Germinal center (tissue), 1 donor: ENCODE results near the gene RREB1.
"Not testable (repeated sequence)": the region's sequence is repeated elsewhere in the genome, so short reads cannot be mapped to it uniquely, and the experiment has no call there.

ENCODE experiments used
- DNase-seq: peaks from one replicate; pipeline ENCODE4 v3.0.0; 2012; ENCODE audit warnings: mixed read lengths, low spot score

Gene RREB1

DNA sequence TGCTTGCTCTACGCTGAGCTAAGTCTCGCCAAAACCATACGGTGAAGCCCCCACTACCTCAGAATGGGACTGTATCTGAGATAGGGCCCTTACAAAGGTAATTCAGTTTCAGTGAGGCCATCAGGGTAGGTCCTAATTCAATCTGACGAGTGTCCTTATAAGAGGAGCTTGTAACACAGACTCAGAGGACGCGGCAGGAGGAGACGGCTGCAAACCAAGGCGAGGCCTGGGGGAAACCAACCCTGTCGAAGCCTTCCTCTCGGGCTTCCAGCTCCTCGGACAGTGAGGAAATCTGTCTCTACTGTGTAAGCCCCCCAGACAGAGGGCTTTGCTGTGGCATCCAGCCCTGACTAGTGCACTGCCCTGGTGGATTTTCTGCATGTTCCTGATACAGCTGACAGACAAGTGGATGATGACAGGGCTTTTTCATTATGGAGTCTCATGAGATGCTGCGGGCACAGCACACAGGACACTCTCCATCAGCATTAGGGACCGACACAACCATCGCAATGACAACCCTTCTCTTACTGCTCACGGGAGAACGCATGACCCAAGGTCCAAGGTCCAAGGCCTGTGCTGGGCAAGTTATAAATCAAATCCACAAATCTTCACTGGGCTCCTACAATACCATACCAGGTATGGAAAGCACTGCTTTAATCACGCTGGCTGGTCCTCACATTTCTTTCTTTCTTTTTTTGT is 157.1 kb downstream of the RREB1 start:
- DNase-seq = no peak

DNA sequence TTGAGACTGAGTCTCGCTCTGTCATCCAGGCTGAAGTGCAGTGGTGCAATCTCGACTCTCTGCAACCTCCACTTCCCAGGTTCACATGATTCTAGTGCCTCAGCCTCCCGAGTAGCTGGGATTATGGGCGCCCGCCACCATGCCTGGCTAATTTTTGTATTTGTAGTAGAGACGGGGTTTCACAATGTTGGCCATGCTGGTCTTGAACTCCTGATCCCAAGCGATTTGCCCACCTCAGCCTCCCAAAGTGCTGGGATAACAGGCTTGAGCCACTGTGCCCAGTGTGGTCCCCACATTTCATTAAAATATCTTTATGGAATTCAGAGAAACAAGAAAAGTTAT is 157.6 kb downstream of the RREB1 start:
- DNase-seq = not testable (repeated sequence)

DNA sequence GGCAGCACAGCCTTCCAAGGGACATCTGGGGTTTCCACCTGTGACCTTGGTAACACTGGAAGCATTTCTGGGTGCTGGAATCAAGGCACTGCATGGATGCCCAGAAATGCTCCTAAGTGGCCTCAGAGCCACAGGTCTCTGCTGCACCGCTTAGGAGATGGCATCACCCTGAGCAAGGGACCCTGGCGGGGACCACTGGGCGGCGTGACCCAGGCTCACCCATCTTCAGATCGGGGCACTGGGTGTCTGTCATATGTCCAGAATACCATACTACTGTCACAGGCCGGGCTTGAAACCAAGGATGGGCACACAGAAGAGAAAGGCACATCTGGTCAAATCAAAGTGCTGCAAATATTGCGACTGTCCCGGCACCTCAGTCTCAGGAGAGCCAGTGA is 159.3 kb downstream of the RREB1 start:
- no peak for DNase-seq

DNA sequence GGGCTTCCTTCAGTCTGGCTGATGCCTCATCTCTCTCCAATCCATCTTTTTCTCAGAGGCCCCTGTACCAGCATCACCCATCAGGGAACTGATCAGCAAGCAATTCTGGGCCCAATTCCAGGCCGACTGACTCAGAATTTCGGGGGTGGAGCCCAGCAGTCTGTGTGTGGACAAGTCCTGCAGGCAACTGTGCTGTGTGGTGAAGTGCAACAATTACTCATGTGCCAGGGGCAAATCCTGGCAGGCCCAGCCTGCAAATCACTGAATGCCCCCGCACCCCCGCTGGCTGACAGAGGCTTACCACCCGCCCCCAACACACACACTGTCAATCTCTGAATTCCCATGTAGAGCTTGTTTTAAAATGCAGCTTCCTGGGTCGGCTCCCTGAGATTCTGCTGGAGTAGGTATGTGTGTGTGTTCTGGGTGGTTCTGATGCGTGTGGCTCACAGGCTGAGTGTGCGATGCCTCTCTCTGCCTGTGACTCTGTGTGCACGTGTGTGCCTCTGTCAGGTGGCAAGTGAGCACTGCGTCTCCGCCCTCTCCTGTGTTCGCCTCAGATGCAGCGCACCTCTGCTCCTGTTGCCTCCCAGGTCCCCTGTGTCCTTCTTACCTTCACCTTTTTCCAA is 159.8 kb downstream of the RREB1 start:
- DNase-seq = no peak

DNA sequence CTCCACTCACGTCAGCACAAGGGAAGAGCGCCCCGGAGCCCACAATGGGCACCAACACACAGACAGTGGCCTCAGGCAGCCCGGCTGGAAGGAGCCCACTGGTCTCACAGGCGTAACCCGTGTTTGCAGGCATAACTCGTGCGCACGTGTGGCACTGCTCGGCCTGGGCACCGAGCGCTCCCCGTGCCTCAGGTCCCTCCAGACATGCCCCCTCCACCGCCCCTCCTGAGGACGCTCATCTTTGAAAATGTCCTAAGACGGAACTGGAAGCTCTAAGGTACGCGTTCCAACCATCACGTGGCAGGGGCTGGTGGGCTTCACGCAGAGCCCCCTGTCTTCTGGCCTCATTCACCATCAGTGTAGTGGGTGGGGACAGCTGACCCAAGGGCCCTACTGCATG is 160.6 kb downstream of the RREB1 start:
- no peak for DNase-seq

DNA sequence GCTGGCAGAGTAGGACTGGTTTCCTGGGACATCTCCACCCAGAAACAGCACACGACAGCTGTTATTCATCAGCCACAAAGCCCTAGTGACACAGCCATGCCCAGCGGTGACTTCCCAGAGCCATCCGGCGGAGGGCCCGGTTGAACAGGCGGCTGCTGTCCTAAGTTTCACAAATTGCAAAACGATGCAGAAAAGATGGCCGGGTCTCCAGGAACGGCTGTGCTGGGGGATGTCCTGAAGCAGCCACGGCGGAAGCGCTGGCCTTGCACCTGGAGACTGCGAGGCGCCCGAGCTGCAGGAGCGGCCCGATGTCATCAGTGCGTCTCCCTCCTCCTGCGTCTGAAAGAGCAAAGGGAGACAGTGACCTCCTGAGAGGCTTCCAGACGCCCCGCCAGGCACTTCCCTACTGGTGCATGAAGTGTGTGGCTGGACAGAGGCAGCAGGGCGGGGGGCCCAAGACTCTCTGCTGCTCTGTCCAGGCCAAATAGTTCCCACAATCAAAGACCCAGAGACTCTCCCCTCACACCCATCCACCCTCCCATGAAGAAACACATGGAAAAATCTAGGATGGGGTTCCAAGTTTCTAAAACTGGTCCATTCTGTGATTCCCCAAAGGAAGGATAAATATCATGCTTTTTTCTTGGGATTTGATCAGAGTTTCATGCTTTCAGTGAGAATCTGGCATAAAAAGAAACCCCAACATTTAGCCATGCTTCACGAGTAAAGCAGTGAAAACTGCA is 161.2 kb downstream of the RREB1 start:
- no peak for DNase-seq

DNA sequence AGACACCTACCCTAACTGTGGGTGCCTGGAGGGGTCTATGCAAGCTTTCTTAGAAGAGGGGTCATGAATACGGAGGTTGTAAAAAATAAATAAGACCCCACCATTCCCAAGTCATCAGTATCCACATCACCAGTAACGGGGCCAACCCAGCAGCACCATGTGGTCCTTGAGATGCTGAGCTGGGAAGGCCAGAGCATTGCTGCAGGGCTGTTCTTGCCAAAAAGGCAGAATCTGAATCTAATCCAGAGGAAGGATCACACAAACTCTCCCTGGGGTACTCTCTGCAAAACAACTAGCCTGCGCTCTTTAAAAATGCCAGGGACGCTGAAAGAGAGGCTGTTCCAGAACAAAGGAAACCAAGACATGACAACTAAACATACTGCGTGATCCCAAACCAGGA is 162.1 kb downstream of the RREB1 start:
- no peak for DNase-seq

DNA sequence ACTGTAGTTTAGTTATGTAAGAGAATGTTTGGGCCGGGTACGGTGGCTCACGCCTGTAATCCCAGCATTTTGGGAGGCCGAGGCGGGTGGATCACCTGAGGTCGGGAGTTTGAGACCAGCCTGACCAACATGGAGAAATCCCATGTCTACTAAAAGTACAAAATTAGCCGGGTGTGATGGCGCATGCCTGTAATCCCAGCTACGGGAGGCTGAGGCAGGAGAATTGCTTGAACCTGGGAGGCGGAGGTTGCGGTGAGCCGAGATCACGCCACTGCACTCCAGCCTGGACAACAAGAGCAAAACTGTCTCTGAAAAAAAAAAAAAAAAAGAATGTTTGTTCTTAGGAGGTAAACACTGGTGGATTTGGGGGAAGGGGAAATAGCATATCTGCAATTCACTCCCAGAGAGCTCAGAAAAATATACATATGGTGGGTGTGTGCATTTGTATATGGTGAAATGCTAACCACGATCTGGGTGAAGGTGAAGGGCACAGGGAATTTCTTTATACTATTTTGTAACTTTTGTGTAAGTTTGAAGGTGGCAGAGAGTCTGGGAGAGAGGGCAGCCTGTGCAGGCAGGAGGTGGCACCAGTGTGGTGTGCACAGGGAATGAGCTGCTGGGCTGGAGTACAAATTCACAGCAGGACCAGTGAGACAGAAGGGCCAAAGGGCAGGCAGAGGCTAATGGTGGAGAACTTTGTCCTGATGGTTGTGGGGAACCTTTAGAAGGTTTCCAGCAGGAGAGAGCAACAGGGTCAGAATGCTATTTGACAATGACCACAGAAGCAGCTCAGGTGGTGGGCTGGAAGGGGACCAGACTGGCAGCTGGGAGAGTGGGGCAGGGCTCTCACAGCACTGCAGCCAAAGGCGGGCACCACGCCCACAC is 162.8 kb downstream of the RREB1 start:
- DNase-seq = no peak

DNA sequence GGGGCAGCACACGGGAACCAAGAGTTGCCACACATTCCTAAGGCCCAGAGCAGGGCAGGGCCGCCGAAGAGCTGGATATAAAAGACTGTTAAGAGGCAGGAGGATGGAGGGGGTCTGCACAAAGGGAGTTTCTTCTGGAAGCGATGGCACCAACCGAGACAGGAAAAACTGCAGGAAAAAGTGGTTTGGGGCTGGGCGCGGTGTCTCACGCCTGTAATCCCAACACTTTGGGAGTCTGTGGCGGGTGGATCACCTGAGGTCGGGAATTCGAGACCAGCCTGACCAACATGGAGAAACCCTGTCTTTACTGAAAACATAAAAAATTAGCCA is 163.4 kb downstream of the RREB1 start:
- DNase-seq = no peak

DNA sequence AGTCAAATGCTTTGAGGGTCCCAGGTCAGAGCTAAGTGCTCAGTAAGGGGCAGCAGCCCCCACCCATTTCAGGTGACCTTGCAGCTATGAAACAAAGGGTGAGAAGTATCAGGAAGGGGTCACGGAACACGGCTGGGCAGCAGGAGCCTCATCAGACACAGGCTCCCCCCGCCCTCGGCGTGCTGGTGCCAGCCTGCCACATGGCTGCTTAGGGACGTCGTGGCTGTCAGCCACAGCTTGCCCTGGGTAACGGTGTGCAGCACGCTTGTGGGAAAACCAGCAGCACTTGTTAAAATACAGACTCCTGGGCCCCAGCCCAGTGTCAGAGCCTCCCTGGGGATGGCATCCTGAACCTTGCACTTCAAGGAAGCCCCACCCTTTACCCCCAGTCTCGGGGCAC is 165.9 kb downstream of the RREB1 start:
- no peak for DNase-seq

DNA sequence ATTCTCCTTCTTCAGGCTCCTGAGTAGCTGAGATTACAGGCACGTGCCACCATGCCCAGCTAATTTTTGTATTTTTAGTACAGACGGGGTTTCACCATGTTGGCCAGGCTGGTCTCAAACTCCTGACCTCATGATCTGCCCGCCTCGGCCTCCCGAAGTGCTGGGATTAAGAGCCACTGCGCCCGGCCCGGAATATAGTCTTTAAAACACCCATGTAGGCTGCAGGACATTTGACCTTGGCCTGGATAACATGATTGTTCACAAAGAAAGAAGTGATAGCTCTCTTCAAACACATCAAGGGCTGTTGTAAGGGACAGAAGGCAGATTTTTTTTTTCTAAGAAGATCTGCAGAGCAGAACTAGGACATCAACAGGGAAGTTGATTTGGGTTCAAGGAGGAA is 166.8 kb downstream of the RREB1 start:
- not testable (repeated sequence) for DNase-seq

DNA sequence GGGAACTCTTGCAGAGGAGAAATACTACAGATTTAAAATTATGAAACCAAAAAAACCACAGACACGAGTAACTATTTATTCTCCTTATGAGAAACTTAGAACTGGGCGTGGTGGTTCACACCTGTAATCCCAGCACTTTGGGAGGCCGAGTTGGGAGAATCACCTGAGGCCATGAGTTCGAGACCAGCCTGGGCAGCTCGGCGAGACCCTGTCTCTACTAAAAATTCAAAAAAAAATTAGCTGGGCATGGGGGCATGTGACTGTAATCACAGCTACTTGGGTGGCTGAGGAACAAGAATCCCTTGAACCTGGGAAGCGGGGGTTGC is 168.4 kb downstream of the RREB1 start:
- DNase-seq = no peak

DNA sequence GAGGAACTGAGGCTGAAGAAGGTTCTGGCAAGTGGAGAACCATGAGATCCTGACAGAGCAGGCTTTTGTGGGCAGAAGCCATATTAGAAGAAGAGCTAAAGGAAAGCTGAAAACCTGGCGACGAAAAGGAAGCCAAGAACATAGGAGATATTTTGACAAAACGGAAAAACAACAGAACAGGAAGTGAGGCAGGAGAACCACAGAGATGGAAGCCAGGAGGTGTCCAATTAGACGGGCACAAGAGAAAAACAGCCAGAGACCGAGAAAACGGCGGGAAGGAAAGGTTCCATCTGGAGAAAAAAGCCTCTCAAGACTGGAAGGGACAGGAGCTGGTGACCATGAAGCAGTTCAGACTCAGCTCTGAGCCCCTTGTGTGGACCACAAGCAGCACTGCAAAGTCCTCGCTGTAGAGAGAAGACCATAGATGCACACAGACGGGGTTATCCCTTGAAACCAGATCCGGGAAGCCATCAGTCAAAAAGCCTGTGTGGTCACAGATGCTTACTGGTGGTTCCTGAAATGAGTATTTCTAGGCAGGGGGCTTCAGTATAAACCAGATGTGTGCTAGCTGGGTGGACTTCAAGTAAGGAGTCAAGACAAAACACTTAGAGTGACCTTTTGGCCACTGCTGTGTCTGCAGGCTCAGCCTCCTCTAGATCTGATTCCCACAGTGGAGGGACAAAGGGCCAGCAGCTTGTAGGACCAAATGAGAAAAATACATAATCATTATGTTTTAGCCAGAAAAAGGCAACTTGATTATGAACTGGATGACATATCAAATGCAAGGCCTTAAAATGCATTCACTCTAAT is 174.5 kb downstream of the RREB1 start:
- DNase-seq = no peak

DNA sequence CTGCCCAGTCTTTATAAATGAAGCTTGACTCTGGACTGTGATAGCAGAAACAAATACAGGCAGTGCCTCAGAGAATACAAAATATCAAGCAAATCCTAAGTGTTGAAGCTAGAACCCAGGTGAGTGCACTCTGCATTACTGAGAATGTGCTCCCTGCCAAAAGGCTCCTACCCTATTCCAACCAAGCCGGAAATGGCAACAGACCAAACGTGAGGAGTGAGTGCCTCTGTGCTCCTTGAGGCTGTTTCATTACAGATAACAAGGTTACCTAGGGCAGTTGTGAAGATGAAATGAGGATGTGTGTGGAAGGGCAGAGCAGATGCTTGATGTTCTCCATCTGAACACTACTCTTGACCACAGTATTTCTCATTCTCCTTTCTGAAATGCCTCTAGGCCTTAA is 175.9 kb downstream of the RREB1 start:
- no peak for DNase-seq

DNA sequence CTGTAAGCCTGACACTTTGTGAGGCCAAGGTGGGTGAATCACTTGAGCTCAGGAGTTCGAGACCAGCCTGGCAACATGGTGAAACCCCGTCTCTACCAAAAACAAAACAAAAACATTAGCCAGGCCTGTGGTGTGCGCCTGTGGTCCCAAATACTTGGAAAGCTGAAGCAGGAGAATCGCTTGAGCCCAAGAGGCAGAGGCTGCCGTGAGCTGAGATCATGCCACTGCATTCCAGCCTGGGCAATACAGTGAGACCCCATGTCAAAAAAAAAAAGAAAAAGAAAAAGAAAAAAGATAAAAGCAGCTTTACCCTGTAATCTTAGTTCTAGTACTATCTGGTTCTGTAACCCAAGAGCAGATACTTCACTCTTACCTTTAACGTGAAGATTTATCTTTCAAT is 177.7 kb downstream of the RREB1 start:
- no peak for DNase-seq

DNA sequence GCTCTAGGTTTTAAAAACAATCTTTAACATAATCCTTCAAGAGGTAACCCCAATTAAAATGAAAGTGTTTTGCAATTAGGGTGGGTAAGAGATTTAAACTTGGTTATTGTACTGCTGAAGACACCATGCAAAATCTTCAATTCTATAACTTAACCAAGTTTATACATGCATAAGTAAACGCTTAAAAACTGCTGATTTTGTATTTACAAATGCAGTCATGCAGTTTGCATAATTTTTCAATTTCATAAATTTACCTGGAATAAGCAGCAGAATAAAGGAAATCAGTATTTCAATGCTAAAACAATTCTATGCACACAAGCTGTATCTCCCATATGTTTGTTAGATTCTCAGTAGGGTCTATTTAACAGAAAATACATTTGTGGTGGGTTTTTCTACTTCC is 182.3 kb downstream of the RREB1 start:
- DNase-seq = no peak

DNA sequence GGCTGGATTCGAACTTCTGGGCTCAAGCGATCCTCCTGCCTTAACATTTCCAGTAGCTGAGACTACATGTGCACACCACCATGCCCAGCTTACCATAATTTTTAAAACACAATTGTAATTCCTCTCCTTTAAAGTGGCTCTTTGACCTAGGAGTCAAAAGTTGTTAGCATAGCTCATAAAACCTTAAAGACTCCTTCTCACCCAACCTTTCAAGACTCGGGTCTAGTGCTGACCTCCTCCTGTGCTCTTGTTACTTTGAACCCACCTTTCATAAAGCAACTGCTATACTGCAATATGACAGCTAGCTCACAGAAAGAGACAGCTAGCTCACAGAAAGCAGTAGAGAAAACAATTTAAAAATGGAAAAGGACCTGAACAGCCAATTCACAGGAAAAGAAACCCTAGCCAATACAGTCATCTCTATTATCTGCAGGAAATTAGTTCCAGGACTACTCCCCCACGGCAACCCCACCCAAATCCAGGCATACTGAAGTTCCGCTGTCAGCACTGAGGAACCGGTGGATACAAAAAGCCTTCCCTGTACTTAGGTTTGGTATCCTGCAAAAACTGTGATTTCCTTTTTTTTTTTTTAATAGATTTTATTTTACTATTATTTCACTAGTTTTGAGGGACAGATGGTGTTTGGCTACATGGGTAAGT is 185.0 kb downstream of the RREB1 start:
- no peak for DNase-seq

DNA sequence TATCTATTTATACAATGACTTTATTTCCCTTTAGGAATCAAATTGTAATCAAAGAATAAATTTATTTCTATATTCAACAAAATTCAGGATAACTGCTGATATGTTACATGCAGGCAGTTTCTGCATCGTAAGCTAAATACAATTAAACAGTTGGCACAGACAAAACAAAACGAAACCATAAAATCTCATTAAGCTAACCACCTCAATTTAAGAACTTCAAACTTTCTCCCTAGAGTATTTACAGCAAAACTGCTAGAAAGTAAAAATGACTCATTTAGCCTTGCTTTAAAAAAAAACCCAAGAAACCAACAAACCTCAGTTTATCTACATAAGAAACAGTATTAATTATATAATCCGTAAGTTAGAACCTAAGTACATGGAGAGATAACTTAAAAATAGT is 188.2 kb downstream of the RREB1 start:
- no peak for DNase-seq

DNA sequence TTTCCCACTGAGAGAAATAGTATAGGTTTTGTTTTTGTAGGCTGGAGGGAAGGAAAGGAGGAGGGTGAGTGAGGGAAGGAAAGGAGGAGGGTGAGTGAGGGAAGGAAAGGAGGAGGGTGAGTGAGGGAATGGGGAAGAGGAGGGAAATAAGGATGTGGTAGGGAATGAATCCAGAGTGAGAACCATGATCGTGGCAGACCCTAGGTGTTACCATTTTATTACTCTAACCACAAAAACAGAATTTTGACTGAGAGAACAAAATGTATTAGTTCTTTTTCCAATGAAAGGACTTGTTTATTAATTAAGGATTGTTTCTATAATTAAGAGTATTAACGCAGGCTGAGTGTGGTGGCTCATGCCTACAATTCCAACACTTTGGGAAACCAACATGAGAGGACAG is 188.8 kb downstream of the RREB1 start:
- no peak for DNase-seq

DNA sequence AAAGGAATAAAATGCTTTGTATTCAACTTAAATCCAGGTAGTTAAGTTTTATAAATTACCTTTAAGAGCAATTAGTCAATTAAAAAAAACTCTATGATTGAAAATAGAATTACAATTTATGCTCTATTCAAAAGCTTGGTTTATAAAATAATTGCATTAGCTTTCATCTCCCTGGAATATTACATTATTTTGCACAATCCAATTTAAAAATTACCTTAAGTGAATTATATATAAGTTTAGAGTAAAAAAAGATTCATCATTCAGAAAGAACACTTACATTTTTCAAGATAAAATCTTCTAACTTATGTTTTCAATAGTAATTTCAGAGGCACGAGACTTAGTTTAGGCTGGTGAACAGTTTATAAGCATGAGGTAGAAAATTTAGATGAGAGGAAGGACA is 190.4 kb downstream of the RREB1 start:
- no peak for DNase-seq

DNA sequence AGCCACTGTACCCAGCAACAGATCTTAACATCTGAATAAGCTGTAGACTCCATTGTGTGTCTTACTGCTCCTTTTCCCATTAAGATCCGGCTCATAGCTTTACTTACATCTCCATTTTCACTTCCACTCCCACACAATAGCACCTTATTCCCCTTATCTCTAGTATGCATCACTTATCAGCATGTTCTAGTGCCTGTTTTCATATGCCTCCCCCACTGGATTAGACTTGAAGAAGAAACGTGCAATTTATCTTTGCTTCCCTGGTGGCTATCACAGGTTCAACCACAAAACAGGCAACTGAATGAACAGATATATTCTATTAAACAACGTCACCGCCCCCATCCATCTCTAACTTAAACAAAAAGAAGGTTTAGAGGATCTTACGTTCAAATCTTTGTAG is 193.2 kb downstream of the RREB1 start:
- no peak for DNase-seq
